ENCODE results near the gene SAFB. TPM values are rescaled to one million over a fixed set of nuclear protein-coding genes. Genes with fewer than 3 reads are reported as not detected.

SAFB gene
- total and polyA plus RNA-seq, 3 donors from 2014 or later = 83.2 to 220 (median 202) TPM

DNA sequence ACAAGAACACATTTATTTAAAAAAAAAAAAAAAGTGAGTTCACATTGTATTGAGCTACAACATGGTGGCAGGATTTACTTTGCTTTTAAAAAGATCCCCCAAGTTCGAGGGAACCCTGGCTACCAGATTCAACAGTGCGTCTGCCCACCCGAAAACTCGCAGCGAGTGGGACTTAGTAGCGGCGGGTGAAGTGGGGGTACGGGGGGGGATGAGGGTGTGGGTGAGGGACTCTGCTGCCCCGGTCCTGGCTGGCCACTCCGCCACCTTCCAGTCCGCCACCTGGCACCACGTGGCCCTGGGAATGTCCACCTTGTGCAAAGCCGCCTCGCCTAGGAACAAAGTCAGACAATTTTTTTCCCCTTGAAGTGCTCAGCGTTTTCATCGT lies 35.8 kb upstream of the SAFB start:
- intact Hi-C loops (cut with DNase I; ENCODE audit: low total_unique reads) = loop anchor here (10.0 kb wide), 1 partner anchor 372 kb away; no protein-coding TSS in a partner anchor
- TF ChIP-seq, protein P1, sequence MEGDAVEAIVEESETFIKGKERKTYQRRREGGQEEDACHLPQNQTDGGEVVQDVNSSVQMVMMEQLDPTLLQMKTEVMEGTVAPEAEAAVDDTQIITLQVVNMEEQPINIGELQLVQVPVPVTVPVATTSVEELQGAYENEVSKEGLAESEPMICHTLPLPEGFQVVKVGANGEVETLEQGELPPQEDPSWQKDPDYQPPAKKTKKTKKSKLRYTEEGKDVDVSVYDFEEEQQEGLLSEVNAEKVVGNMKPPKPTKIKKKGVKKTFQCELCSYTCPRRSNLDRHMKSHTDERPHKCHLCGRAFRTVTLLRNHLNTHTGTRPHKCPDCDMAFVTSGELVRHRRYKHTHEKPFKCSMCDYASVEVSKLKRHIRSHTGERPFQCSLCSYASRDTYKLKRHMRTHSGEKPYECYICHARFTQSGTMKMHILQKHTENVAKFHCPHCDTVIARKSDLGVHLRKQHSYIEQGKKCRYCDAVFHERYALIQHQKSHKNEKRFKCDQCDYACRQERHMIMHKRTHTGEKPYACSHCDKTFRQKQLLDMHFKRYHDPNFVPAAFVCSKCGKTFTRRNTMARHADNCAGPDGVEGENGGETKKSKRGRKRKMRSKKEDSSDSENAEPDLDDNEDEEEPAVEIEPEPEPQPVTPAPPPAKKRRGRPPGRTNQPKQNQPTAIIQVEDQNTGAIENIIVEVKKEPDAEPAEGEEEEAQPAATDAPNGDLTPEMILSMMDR (IDR thresholded peaks at IDR 0.05) = no peak
- no peak for TF ChIP-seq POLR2A (IDR thresholded peaks at IDR 0.05)
- no peak overlapping the region for H3K27ac ChIP-seq

DNA sequence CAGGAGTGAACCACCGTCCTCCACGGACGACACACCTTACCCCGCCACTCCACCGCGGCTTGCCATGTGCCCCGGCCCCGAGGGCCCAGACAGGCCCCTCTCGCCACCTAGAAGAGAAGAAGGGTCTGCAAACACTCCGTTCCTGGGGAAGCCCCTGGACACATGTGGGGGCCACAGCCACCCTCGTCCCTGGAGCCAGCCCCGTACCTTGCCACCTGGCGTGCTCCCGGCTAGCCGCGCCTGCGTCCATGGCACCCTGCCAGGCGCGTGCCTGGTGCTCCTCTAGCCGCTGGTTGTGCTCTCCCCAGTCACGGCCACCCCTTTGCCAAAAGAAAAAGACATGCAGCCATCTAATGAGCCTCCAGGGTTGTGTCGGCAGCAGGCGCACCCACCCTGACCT lies 35.2 kb upstream of the SAFB start:
- DNase-seq = no peak
- no peaks in the 10 kb centered on the region for H3K36me3 ChIP-seq (ENCODE audit: low read depth, missing control alignments)
- no peak overlapping the region for H3K27ac ChIP-seq
- H3K4me3 ChIP-seq = no peak overlapping the region
- H3K4me1 ChIP-seq = peaks cover 6% of the 10 kb centered on the region
- TF ChIP-seq, protein P1 (IDR thresholded peaks at IDR 0.05) = no peak
- no peak for TF ChIP-seq POLR2A (IDR thresholded peaks at IDR 0.05)
- intact Hi-C loops (cut with DNase I; ENCODE audit: low total_unique reads) = loop anchor here (10.0 kb wide), 1 partner anchor 373 kb away; no protein-coding TSS in a partner anchor
- WGBS, 2 donors = 93% methylated on average over 16 to 23 of the region's 23 CpGs
- no peaks in the 10 kb centered on the region for H3K9me3 ChIP-seq
- H3K27me3 ChIP-seq = no peaks in the 10 kb centered on the region

More for the DNA sequence above, 35.8 kb upstream of the SAFB start:
- Histone ChIP-seq H3K4me3 (no peak overlapping the region), H3K27me3 (no peaks in the 10 kb centered on the region), H3K36me3 (ENCODE audit: low read depth, missing control alignments) (no peaks in the 10 kb centered on the region), H3K9me3 (no peaks in the 10 kb centered on the region), H3K4me1 (peaks cover 6% of the 10 kb centered on the region)
- DNase-seq = no peak
- WGBS, 2 donors = 92% methylated on average over 16 of the region's 16 CpGs

DNA sequence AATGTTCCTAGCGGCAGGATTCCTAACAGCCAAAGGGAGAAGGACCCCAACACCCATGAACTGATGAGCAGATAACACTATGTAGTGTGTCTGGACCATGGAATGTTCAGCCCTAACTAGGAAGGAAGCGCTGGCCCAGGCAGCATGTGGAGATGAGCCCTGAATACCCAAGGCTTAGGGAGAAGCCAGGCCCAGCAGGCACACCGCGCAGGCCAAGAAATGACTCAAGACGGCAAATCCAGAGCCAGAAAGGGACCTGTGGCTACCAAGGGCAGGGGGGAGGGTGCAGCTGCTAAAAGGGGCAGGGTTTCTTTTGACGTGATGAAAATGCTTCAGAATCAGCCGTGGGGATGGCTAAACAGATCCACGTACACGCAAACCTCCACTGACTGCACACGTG lies 34.4 kb upstream of the SAFB start:
- Histone ChIP-seq H3K27me3 (no peaks in the 10 kb centered on the region), H3K4me3 (no peak overlapping the region), H3K9me3 (no peaks in the 10 kb centered on the region), H3K36me3 (ENCODE audit: low read depth, missing control alignments) (no peaks in the 10 kb centered on the region), H3K4me1 (peaks cover 6% of the 10 kb centered on the region), H3K27ac (no peak overlapping the region)
- 92 to 93% methylated on average over 10 of the region's 10 CpGs for WGBS, 2 donors
- no peak for DNase-seq
- no peak for TF ChIP-seq POLR2A (IDR thresholded peaks at IDR 0.05)
- TF ChIP-seq, protein P1 (IDR thresholded peaks at IDR 0.05) = no peak
- intact Hi-C loops (cut with DNase I; ENCODE audit: low total_unique reads) = loop anchor here (10.0 kb wide), 1 partner anchor 374 kb away; no protein-coding TSS in a partner anchor

DNA sequence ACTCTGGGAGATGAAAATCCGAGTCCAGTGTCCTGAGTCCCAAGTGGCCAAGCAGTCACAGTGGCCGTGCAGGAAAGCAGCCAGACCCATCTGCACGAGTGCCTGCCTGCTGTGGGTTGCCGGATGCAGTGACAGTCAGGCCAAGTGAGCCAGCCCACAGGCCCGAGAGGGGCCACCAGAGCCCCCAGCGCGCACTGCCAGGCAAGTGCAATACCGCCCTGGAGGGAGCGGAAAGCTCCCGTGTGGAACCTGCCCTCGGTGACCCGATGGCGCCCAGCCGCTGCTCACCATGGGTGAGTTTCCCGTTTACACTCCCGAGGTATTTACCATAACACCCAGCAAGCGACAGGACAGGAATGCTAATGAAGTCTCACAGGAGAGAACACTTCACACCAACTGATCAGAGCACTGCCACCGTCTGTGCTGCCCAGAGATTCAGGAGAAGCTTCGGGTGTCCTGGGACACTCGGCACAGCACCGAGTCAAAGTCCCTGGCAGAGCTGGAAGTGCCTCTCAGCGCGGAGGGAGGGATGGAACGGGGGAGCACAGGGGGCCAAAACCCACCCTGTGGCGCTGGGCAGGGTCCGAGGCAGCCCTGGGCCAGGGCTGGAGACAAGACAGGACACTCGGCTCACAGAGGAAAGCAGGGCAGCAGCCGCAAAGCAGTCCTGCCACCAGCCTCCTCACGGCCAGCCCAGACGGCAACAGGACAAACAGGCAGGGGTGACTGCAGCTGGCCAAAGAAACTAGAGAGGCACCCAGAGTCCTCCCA lies 33.8 kb upstream of the SAFB start:
- Histone ChIP-seq H3K4me1 (peaks cover 6% of the 10 kb centered on the region), H3K4me3 (no peak overlapping the region), H3K27me3 (no peaks in the 10 kb centered on the region), H3K9me3 (no peaks in the 10 kb centered on the region), H3K36me3 (ENCODE audit: low read depth, missing control alignments) (no peaks in the 10 kb centered on the region), H3K27ac (no peak overlapping the region)
- TF ChIP-seq, protein P1 (IDR thresholded peaks at IDR 0.05) = no peak
- no peak for TF ChIP-seq POLR2A (IDR thresholded peaks at IDR 0.05)
- 76 to 85% methylated on average over 13 to 30 of the region's 30 CpGs for WGBS, 2 donors
- no peak for DNase-seq
- intact Hi-C loops (cut with DNase I; ENCODE audit: low total_unique reads) = loop anchor here (10.0 kb wide), 1 partner anchor 374 kb away; no protein-coding TSS in a partner anchor

Data from testis (tissue), 3 donors.